PFSK-1 (cell line): ENCODE data around the gene STUM.

Source experiments
- FOXP2 ChIP-seq: optimal IDR thresholded peaks from 2 replicates; pipeline ENCODE3; 2011; ENCODE audit warnings: borderline replicate concordance, control low read depth, inconsistent platforms; ENCODE audit not compliant: insufficient read depth; ENCODE audit errors: extremely low read length, extremely low read depth
- POLR2AphosphoS5 ChIP-seq: IDR thresholded peaks from 2 replicates; pipeline ENCODE4 v1.6.1; 2012; ENCODE audit warnings: low read depth, mild to moderate bottlenecking, control low read depth, low read length, moderate library complexity
- REST ChIP-seq, 2 experiments: IDR thresholded peaks; 2 replicates each; pipeline versions ENCODE4 v1.6.1 to v1.8.0; 2011 to 2012; ENCODE audit warnings: low read depth in 2 of 2, low read length in 2 of 2, control low read depth in 1 of 2, inconsistent platforms in 1 of 2, mild to moderate bottlenecking in 1 of 2, moderate library complexity in 1 of 2; ENCODE audit not compliant: insufficient read depth in 1 of 2
- SIN3A ChIP-seq: IDR thresholded peaks from 2 replicates; pipeline ENCODE4 v1.6.1; 2012; ENCODE audit warnings: mild to moderate bottlenecking, low read length, moderate library complexity, borderline replicate concordance; ENCODE audit not compliant: insufficient read depth
- TAF1 ChIP-seq: IDR thresholded peaks from 2 replicates; pipeline ENCODE4 v1.6.1; 2012; ENCODE audit warnings: low read length, control low read depth, borderline replicate concordance; ENCODE audit not compliant: insufficient read depth

STUM gene

GRCh38 chr1:226622012-226622411 lies 73.4 kb downstream of the STUM start:
- no peak for TF ChIP-seq FOXP2
- TF ChIP-seq POLR2AphosphoS5, result no peak
- TF ChIP-seq REST (IDR thresholded peaks at IDR 0.05; ENCODE audit: insufficient read depth in 1 of 2, low read depth in 2 of 2, low read length in 2 of 2), result no peak
- TF ChIP-seq TAF1, result no peak
- TF ChIP-seq SIN3A, result no peak

- TF ChIP-seq SIN3A (no peak), FOXP2 (no peak)
Measured at GRCh38 chr1:226624526-226624925, 76.0 kb downstream of the STUM start.

GRCh38 chr1:226625326-226625725 lies 76.8 kb downstream of the STUM start:
- no peak for TF ChIP-seq FOXP2
- no peak for TF ChIP-seq POLR2AphosphoS5
- TF ChIP-seq REST (IDR thresholded peaks at IDR 0.05; ENCODE audit: insufficient read depth in 1 of 2, low read depth in 2 of 2, low read length in 2 of 2), result no peak

GRCh38 chr1:226625832-226626576 lies 77.4 kb downstream of the STUM start:
- TF ChIP-seq SIN3A, result no peak
- TF ChIP-seq POLR2AphosphoS5, result no peak
- no peak for TF ChIP-seq REST (IDR thresholded peaks at IDR 0.05; ENCODE audit: insufficient read depth in 1 of 2, low read depth in 2 of 2, low read length in 2 of 2)
- TF ChIP-seq FOXP2, result no peak
- TF ChIP-seq TAF1, result no peak

GRCh38 chr1:226626577-226626956 lies 78.0 kb downstream of the STUM start:
- TF ChIP-seq POLR2AphosphoS5 (no peak), FOXP2 (no peak), SIN3A (no peak), TAF1 (no peak), REST (IDR thresholded peaks at IDR 0.05; ENCODE audit: insufficient read depth in 1 of 2, low read depth in 2 of 2, low read length in 2 of 2) (no peak)
